ENCODE data around the gene MLLT6.

DNA sequence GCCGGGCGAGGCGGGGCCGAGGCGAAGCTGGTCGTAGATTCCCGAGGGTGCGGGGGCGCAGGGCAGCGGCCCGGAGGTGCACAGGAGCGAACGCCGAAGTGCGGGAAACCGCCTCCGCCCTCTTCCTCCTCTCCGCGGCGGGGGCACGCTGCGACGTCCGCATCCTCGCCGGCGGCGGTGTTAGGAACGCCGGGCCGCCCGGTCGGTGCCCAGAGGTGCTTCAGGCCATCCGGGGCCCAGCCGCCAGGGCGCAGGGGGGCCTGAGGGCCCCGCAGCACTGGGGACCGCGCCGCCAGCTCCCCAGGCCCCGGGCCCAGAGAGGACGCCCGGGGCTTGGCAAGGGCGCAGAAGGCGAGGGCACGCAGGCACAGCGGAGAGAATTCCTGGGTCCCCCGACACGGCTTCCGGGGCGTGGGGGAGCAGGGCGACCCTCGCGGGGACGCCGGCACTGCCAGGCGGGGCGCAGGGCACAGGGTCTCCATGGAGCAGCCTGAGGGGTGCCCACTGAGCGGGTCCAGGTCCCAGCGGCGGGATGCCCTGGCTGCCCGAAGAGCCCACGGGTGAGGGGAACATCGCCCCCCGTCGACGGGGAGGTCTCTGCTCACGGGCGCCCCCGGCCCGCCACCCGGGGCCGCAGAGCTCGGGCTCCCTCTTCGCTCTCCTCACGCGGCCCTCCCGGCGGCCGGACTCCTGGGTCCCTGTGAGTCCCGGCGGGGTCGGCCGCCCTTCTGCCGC is 30.9 kb upstream of the MLLT6 start:
- TF ChIP-seq, protein P1, sequence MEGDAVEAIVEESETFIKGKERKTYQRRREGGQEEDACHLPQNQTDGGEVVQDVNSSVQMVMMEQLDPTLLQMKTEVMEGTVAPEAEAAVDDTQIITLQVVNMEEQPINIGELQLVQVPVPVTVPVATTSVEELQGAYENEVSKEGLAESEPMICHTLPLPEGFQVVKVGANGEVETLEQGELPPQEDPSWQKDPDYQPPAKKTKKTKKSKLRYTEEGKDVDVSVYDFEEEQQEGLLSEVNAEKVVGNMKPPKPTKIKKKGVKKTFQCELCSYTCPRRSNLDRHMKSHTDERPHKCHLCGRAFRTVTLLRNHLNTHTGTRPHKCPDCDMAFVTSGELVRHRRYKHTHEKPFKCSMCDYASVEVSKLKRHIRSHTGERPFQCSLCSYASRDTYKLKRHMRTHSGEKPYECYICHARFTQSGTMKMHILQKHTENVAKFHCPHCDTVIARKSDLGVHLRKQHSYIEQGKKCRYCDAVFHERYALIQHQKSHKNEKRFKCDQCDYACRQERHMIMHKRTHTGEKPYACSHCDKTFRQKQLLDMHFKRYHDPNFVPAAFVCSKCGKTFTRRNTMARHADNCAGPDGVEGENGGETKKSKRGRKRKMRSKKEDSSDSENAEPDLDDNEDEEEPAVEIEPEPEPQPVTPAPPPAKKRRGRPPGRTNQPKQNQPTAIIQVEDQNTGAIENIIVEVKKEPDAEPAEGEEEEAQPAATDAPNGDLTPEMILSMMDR (IDR thresholded peaks at IDR 0.05), result peak; percentile 56
- no peak for TF ChIP-seq CBX2 (IDR thresholded peaks at IDR 0.05; ENCODE audit: borderline replicate concordance, low read depth)
- TF ChIP-seq POLR2A (IDR thresholded peaks at IDR 0.05; ENCODE audit: low read length), result no peak
- TF ChIP-seq KDM5A (IDR thresholded peaks at IDR 0.05), result no peak

Measured in A549 (cell line).